GM21367 (cell line): ENCODE data around the gene ECE1.
"Not testable (repeated sequence)": the region's sequence is repeated elsewhere in the genome, so short reads cannot be mapped to it uniquely, and the experiment has no call there.

Experiments
- ATAC-seq: cut with Tn5 transposase; IDR thresholded peaks from one replicate; pipeline ENCODE4 v1.9.1; 2021; ENCODE audit not compliant: unreplicated experiment

ECE1 gene

GRCh38 chr1:21232044-21232443 lies 58.2 kb downstream of the ECE1 start:
- no peak for ATAC-seq

- ATAC-seq = no peak
Observed at GRCh38 chr1:21229246-21230000, 60.8 kb downstream of the ECE1 start.

GRCh38 chr1:21228224-21228623 lies 62.0 kb downstream of the ECE1 start:
- ATAC-seq = not testable (repeated sequence)

- ATAC-seq = no peak
Observed at GRCh38 chr1:21225065-21225464, 65.2 kb downstream of the ECE1 start.

- ATAC-seq = no peak
Observed at GRCh38 chr1:21220815-21221214, 69.4 kb downstream of the ECE1 start.

- no peak for ATAC-seq
Observed at GRCh38 chr1:21219674-21220073, 70.6 kb downstream of the ECE1 start.

- ATAC-seq = no peak
Observed at GRCh38 chr1:21217812-21218596, 72.3 kb downstream of the ECE1 start.

- ATAC-seq = no peak
Observed at GRCh38 chr1:21216835-21217811, 73.1 kb downstream of the ECE1 start.

- ATAC-seq = no peak
Observed at GRCh38 chr1:21212126-21212525, 78.1 kb downstream of the ECE1 start.

GRCh38 chr1:21208137-21208700 lies 82.0 kb downstream of the ECE1 start:
- ATAC-seq = not testable (repeated sequence)

- no peak for ATAC-seq
Observed at GRCh38 chr1:21206117-21206516, 84.1 kb downstream of the ECE1 start.

GRCh38 chr1:21205416-21205815 lies 84.8 kb downstream of the ECE1 start:
- ATAC-seq = no peak

GRCh38 chr1:21201650-21202049 lies 88.6 kb downstream of the ECE1 start:
- no peak for ATAC-seq

- not testable (repeated sequence) for ATAC-seq
Observed at GRCh38 chr1:21201238-21201637, 89.0 kb downstream of the ECE1 start.

GRCh38 chr1:21200767-21201166 lies 89.5 kb downstream of the ECE1 start:
- no peak for ATAC-seq

GRCh38 chr1:21198929-21199328 lies 91.3 kb downstream of the ECE1 start:
- ATAC-seq = no peak

GRCh38 chr1:21192871-21193270 lies 97.4 kb downstream of the ECE1 start:
- no peak for ATAC-seq

GRCh38 chr1:21192284-21192683 lies 98.0 kb downstream of the ECE1 start:
- ATAC-seq = no peak

- ATAC-seq = not testable (repeated sequence)
Observed at GRCh38 chr1:21190771-21191170, 99.5 kb downstream of the ECE1 start.

- ATAC-seq = no peak
Observed at GRCh38 chr1:21189906-21190500, 100.3 kb downstream of the ECE1 start.
